GM23338 (cell line): ENCODE measurements around the gene CACNA1C. TPM values are rescaled to one million over a fixed set of nuclear protein-coding genes. Genes with fewer than 3 reads are reported as not detected.

Experiments used
- ATAC-seq: fragments of 200-7000 bp; cut with Tn5 transposase; 3 replicates; pipeline ENCODE4 v1.9.1; 2020
- DNase-seq: peaks from one replicate; pipeline ENCODE4 v3.0.0-alpha.2; 2015; ENCODE audit warnings: low spot score
- H2AFZ ChIP-seq: fragments of 200-600 bp; sonication (generic); 2 replicates; pipeline ENCODE4 v1.8.0; 2016; ENCODE audit warnings: antibody characterized with exemption, mild to moderate bottlenecking, moderate library complexity
- H3F3A ChIP-seq: fragments of 200-600 bp; sonication (generic); replicated peaks from 2 replicates; pipeline ENCODE4 v1.8.0; 2017; ENCODE audit warnings: antibody characterized with exemption, mixed run types, low read depth
- H3K27ac ChIP-seq: fragments of 200-600 bp; sonication (generic); 2 replicates; pipeline ENCODE4 v1.6.1; 2016; ENCODE audit warnings: low read depth
- H3K27me3 ChIP-seq: fragments of 200-600 bp; sonication (generic); 2 replicates; pipeline ENCODE4 v1.8.0; 2016; ENCODE audit warnings: mild to moderate bottlenecking, mixed run types, moderate library complexity; ENCODE audit not compliant: insufficient read depth
- H3K36me3 ChIP-seq: fragments of 200-600 bp; sonication (generic); 2 replicates; pipeline ENCODE4 v1.8.0; 2016; ENCODE audit warnings: mild to moderate bottlenecking; ENCODE audit not compliant: insufficient read depth
- H3K4me1 ChIP-seq: fragments of 200-600 bp; sonication (generic); 2 replicates; pipeline ENCODE4 v1.8.0; 2016; ENCODE audit warnings: mild to moderate bottlenecking, moderate library complexity; ENCODE audit not compliant: insufficient read depth
- H3K4me2 ChIP-seq: fragments of 200-600 bp; sonication (generic); 2 replicates; pipeline ENCODE4 v1.7.1; 2017; ENCODE audit warnings: mixed run types
- H3K4me3 ChIP-seq: fragments of 200-600 bp; sonication (generic); 2 replicates; pipeline ENCODE4 v1.6.1; 2016; ENCODE audit warnings: mixed run types
- H3K79me2 ChIP-seq: fragments of 200-600 bp; sonication (generic); replicated peaks from 2 replicates; pipeline ENCODE4 v1.8.0; 2017; ENCODE audit warnings: mild to moderate bottlenecking; ENCODE audit not compliant: insufficient read depth
- H3K9me2 ChIP-seq: fragments of 200-600 bp; sonication (generic); 2 replicates; pipeline ENCODE4 v1.8.0; 2017; ENCODE audit not compliant: insufficient read depth
- H4K20me1 ChIP-seq: fragments of 200-600 bp; sonication (generic); replicated peaks from 2 replicates; pipeline ENCODE4 v1.8.0; 2017; ENCODE audit warnings: mild to moderate bottlenecking; ENCODE audit not compliant: insufficient read depth
- H3K27ac Mint-ChIP-seq: 2 replicates; pipeline ENCODE4 v1.8.0; 2020; ENCODE audit warnings: inconsistent platforms, mild to moderate bottlenecking, moderate library complexity, mixed read lengths
- H3K27me3 Mint-ChIP-seq: 3 replicates; pipeline ENCODE4 v1.8.0; 2022; ENCODE audit warnings: low read depth, mild to moderate bottlenecking, moderate library complexity, mixed read lengths, inconsistent platforms; ENCODE audit not compliant: insufficient read depth, poor library complexity
- H3K36me3 Mint-ChIP-seq: 3 replicates; pipeline ENCODE4 v1.8.0; 2021; ENCODE audit warnings: low read depth, mild to moderate bottlenecking, inconsistent platforms, moderate library complexity, mixed read lengths
- H3K4me1 Mint-ChIP-seq: 3 replicates; pipeline ENCODE4 v1.8.0; 2020; ENCODE audit warnings: mild to moderate bottlenecking, inconsistent platforms, mixed read lengths
- H3K4me3 Mint-ChIP-seq: 3 replicates; pipeline ENCODE4 v1.8.0; 2021; ENCODE audit warnings: moderate library complexity, mild to moderate bottlenecking, inconsistent platforms, mixed read lengths
- H3K9me3 Mint-ChIP-seq: 3 replicates; pipeline ENCODE4 v1.8.0; 2020; ENCODE audit warnings: moderate library complexity, mild to moderate bottlenecking, inconsistent platforms, mixed read lengths
- JUNB ChIP-seq: IDR thresholded peaks from one replicate; pipeline ENCODE4 v1.6.1; 2016; ENCODE audit warnings: antibody characterized with exemption; ENCODE audit not compliant: unreplicated experiment
- ZNF114 ChIP-seq: fragments of 250-450 bp; sonication (Bioruptor Pico); IDR thresholded peaks from 2 replicates; pipeline ENCODE4 v1.5.0; 2020; ENCODE audit warnings: mild to moderate bottlenecking, moderate library complexity
- polyA plus RNA-seq: library from polyadenylated mRNA; unstranded; fragments of >200 nt; fragmentation: Nextera tagmentation; extraction: Ambion mirVana; gene quantifications from 2 replicates; pipeline ENCODE4 v1.2.1, GENCODE V29; 2016
- total RNA-seq: library from RNA; depleted of rRNA; stranded (reverse); fragments of >200 nt; shearing (Covaris generic); gene quantifications from 2 replicates; pipeline ENCODE4 v1.2.3, GENCODE V29; 2014
- TF ChIP-seq, protein P1 (sequence below): fragments of 250-450 bp; sonication (Bioruptor Pico); IDR thresholded peaks from 2 replicates; pipeline ENCODE4 v1.5.0; 2020; ENCODE audit warnings: mild to moderate bottlenecking, moderate library complexity
- TF ChIP-seq, protein P2 (sequence below): IDR thresholded peaks from one replicate; pipeline ENCODE4 v1.6.1; 2018; ENCODE audit warnings: antibody characterized with exemption; ENCODE audit not compliant: unreplicated experiment

Gene CACNA1C
- total and polyA plus RNA-seq, 2 experiments from 2014 or later: 0.78 to 2.1 TPM

DNA sequence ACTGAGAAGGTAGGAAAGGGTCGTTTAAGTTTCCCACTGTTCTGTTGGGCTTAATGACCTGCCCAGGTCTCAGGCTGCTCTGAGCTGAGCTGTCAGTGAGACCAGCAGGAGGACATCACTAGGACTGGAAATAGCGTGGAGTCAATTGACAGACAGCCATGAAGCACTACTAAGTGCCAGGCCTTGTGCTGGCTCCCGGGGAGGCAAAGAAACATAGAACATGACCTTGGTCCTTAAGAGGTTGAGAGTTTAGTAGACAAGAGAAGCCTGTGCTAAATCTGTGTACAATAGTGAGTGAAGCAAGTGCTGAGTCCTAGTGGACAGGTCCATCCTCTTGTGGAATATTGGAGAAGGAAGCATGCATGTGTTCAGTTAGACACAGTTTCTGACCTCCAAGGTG lies 239.2 kb downstream of the CACNA1C start:
- Histone ChIP-seq H3K4me3 (no peak overlapping the region), H2AFZ (no peak overlapping the region), H3K27ac (no peak overlapping the region), H4K20me1 (no peaks in the 10 kb centered on the region), H3F3A (no peaks in the 10 kb centered on the region), H3K79me2 (no peaks in the 10 kb centered on the region), H3K4me1 (peaks cover 19% of the 10 kb centered on the region; the same call in 1 of the 2 replicates), H3K9me2 (0 out of 2 replicates have a peak, but pooled peaks cover 5% of the 10 kb centered on the region), H3K36me3 (no peaks in the 10 kb centered on the region), H3K4me2 (no peak overlapping the region), H3K27me3 (no peaks in the 10 kb centered on the region)
- ATAC-seq (no peak), DNase-seq (no peak)
- no peak overlapping the region for H3K4me3 Mint-ChIP-seq
- no peaks in the 10 kb centered on the region for H3K36me3 Mint-ChIP-seq
- no peak overlapping the region for H3K27ac Mint-ChIP-seq
- H3K27me3 Mint-ChIP-seq: peaks cover 1% of the 10 kb centered on the region
- H3K9me3 Mint-ChIP-seq: 0 out of 3 replicates have a peak, but pooled peaks cover 3% of the 10 kb centered on the region
- TF ChIP-seq JUNB (no peak), ZNF114 (CRISPR knock-in tag) (no peak)
- TF ChIP-seq, protein P1, sequence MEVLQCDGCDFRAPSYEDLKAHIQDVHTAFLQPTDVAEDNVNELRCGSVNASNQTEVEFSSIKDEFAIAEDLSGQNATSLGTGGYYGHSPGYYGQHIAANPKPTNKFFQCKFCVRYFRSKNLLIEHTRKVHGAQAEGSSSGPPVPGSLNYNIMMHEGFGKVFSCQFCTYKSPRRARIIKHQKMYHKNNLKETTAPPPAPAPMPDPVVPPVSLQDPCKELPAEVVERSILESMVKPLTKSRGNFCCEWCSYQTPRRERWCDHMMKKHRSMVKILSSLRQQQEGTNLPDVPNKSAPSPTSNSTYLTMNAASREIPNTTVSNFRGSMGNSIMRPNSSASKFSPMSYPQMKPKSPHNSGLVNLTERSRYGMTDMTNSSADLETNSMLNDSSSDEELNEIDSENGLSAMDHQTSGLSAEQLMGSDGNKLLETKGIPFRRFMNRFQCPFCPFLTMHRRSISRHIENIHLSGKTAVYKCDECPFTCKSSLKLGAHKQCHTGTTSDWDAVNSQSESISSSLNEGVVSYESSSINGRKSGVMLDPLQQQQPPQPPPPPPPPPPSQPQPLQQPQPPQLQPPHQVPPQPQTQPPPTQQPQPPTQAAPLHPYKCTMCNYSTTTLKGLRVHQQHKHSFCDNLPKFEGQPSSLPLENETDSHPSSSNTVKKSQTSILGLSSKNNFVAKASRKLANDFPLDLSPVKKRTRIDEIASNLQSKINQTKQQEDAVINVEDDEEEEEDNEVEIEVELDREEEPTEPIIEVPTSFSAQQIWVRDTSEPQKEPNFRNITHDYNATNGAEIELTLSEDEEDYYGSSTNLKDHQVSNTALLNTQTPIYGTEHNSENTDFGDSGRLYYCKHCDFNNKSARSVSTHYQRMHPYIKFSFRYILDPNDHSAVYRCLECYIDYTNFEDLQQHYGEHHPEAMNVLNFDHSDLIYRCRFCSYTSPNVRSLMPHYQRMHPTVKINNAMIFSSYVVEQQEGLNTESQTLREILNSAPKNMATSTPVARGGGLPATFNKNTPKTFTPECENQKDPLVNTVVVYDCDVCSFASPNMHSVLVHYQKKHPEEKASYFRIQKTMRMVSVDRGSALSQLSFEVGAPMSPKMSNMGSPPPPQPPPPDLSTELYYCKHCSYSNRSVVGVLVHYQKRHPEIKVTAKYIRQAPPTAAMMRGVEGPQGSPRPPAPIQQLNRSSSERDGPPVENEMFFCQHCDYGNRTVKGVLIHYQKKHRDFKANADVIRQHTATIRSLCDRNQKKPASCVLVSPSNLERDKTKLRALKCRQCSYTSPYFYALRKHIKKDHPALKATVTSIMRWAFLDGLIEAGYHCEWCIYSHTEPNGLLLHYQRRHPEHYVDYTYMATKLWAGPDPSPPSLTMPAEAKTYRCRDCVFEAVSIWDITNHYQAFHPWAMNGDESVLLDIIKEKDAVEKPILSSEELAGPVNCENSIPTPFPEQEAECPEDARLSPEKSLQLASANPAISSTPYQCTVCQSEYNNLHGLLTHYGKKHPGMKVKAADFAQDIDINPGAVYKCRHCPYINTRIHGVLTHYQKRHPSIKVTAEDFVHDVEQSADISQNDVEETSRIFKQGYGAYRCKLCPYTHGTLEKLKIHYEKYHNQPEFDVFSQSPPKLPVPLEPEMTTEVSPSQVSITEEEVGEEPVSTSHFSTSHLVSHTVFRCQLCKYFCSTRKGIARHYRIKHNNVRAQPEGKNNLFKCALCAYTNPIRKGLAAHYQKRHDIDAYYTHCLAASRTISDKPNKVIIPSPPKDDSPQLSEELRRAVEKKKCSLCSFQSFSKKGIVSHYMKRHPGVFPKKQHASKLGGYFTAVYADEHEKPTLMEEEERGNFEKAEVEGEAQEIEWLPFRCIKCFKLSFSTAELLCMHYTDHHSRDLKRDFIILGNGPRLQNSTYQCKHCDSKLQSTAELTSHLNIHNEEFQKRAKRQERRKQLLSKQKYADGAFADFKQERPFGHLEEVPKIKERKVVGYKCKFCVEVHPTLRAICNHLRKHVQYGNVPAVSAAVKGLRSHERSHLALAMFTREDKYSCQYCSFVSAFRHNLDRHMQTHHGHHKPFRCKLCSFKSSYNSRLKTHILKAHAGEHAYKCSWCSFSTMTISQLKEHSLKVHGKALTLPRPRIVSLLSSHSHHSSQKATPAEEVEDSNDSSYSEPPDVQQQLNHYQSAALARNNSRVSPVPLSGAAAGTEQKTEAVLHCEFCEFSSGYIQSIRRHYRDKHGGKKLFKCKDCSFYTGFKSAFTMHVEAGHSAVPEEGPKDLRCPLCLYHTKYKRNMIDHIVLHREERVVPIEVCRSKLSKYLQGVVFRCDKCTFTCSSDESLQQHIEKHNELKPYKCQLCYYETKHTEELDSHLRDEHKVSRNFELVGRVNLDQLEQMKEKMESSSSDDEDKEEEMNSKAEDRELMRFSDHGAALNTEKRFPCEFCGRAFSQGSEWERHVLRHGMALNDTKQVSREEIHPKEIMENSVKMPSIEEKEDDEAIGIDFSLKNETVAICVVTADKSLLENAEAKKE: no peak
- TF ChIP-seq, protein P2, sequence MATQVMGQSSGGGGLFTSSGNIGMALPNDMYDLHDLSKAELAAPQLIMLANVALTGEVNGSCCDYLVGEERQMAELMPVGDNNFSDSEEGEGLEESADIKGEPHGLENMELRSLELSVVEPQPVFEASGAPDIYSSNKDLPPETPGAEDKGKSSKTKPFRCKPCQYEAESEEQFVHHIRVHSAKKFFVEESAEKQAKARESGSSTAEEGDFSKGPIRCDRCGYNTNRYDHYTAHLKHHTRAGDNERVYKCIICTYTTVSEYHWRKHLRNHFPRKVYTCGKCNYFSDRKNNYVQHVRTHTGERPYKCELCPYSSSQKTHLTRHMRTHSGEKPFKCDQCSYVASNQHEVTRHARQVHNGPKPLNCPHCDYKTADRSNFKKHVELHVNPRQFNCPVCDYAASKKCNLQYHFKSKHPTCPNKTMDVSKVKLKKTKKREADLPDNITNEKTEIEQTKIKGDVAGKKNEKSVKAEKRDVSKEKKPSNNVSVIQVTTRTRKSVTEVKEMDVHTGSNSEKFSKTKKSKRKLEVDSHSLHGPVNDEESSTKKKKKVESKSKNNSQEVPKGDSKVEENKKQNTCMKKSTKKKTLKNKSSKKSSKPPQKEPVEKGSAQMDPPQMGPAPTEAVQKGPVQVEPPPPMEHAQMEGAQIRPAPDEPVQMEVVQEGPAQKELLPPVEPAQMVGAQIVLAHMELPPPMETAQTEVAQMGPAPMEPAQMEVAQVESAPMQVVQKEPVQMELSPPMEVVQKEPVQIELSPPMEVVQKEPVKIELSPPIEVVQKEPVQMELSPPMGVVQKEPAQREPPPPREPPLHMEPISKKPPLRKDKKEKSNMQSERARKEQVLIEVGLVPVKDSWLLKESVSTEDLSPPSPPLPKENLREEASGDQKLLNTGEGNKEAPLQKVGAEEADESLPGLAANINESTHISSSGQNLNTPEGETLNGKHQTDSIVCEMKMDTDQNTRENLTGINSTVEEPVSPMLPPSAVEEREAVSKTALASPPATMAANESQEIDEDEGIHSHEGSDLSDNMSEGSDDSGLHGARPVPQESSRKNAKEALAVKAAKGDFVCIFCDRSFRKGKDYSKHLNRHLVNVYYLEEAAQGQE: no peak
- peaks cover 49% of the 10 kb centered on the region for H3K4me1 Mint-ChIP-seq
